ENCODE data around the gene CYP27C1.

DNA sequence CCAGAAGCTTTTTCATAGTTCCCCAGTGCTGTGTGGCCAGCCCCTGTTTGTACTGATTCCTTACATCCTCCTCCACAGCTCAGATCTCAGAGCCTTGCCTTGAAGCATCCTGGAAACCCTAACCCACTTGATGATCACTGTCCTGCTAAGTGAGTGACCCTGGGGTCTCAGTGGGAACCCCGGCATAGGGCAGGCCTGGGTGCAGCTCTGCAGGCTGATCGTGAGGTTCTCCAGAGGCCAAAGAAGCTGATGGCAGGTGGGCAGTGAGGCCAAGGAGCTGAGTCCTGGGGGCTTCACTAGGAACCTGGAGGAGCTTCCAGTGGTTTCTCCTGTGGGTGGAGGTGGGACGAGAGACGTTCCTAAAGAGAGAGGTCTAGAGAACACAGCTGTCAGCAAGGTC lies 65.7 kb downstream of the CYP27C1 start:
- TF ChIP-seq, protein P1, sequence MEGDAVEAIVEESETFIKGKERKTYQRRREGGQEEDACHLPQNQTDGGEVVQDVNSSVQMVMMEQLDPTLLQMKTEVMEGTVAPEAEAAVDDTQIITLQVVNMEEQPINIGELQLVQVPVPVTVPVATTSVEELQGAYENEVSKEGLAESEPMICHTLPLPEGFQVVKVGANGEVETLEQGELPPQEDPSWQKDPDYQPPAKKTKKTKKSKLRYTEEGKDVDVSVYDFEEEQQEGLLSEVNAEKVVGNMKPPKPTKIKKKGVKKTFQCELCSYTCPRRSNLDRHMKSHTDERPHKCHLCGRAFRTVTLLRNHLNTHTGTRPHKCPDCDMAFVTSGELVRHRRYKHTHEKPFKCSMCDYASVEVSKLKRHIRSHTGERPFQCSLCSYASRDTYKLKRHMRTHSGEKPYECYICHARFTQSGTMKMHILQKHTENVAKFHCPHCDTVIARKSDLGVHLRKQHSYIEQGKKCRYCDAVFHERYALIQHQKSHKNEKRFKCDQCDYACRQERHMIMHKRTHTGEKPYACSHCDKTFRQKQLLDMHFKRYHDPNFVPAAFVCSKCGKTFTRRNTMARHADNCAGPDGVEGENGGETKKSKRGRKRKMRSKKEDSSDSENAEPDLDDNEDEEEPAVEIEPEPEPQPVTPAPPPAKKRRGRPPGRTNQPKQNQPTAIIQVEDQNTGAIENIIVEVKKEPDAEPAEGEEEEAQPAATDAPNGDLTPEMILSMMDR (IDR thresholded peaks at IDR 0.05), result no peak
- TF ChIP-seq EP300 (IDR thresholded peaks at IDR 0.05; ENCODE audit: low read depth), result no peak
- TF ChIP-seq POLR2AphosphoS5 (IDR thresholded peaks at IDR 0.05), result no peak
